B cell (primary cell): ENCODE measurements around the gene TMIE. TPM values are rescaled to one million over a fixed set of nuclear protein-coding genes. Genes with fewer than 3 reads are reported as not detected.

Experiments
- ATAC-seq: fragments of 200-7000 bp; cut with Tn5 transposase; one replicate; pipeline ENCODE4 v1.10.0; 2021; ENCODE audit warnings: low read depth, mild to moderate bottlenecking, moderate number of reproducible peaks, moderate library complexity
- CTCF ChIA-PET: fragments of 350-600 bp; sonication (Branson Sonifier 250); formaldehyde crosslinking; loops from one replicate; lab custom pipeline; 2021; ENCODE audit warnings: antibody characterized with exemption, inconsistent platforms; lab: Charles Lee
- POLR2A ChIA-PET: fragments of 350-600 bp; sonication (Branson Sonifier 250); formaldehyde crosslinking; loops from one replicate; lab custom pipeline; 2021; ENCODE audit warnings: antibody characterized with exemption; lab: Charles Lee
- DNase-seq: peaks from one replicate; pipeline ENCODE4 v3.0.0; 2013
- H2AFZ ChIP-seq: 2 replicates; pipeline ENCODE4 v1.6.1; 2012; ENCODE audit warnings: mild to moderate bottlenecking, low read depth, low read length; ENCODE audit not compliant: insufficient read depth, poor library complexity, severe bottlenecking
- H3K27ac ChIP-seq, 2 donors: 1 replicate in 1 of 2; 2 replicates in 1 of 2; pipeline ENCODE4 v1.5.1; 2012 to 2013; ENCODE audit warnings: low read length in 2 of 2, mild to moderate bottlenecking in 2 of 2, moderate library complexity in 1 of 2
- H3K27me3 ChIP-seq, 4 experiments: fragments of 200-600 bp in 1 of 4; sonication (generic) in 1 of 4; replicated peaks in 1 of 4; 1 replicate in 2 of 4; 2 replicates in 2 of 4; pipeline versions ENCODE4 v1.6.1 to v1.7.0; 2013 to 2016; ENCODE audit warnings: low read length in 3 of 4, mild to moderate bottlenecking in 2 of 4, mixed read lengths in 1 of 4, moderate library complexity in 1 of 4; ENCODE audit not compliant: insufficient read depth in 4 of 4, control insufficient read depth in 3 of 4; ENCODE audit errors: control extremely low read depth in 1 of 4
- H3K36me3 ChIP-seq, 2 experiments: replicated peaks in 1 of 2; 1 replicate in 1 of 2; 2 replicates in 1 of 2; pipeline versions ENCODE4 v1.6.1 to v1.7.1; 2013; ENCODE audit warnings: low read length in 1 of 2; ENCODE audit not compliant: insufficient read depth in 2 of 2, control insufficient read depth in 1 of 2; ENCODE audit errors: control extremely low read depth in 1 of 2, extremely low read depth in 1 of 2
- H3K4me1 ChIP-seq, 2 donors: fragments of 200-600 bp in 1 of 2; sonication (generic) in 1 of 2; 1 replicate in 1 of 2; 2 replicates in 1 of 2; pipeline versions ENCODE4 v1.5.1 to v1.6.1; 2013 to 2017; ENCODE audit warnings: low read length in 2 of 2; ENCODE audit not compliant: control insufficient read depth in 2 of 2, insufficient read depth in 2 of 2
- H3K4me2 ChIP-seq: replicated peaks from 2 replicates; pipeline ENCODE3; 2012; ENCODE audit warnings: mild to moderate bottlenecking, low read depth, low read length; ENCODE audit not compliant: poor library complexity, severe bottlenecking
- H3K4me3 ChIP-seq, 5 experiments: fragments of 200-600 bp in 1 of 5; sonication (generic) in 1 of 5; 1 replicate in 3 of 5; 2 replicates in 2 of 5; pipeline versions ENCODE4 v1.5.1 to v1.7.0; 2011 to 2016; ENCODE audit warnings: low read length in 4 of 5, mild to moderate bottlenecking in 4 of 5, low read depth in 2 of 5, control low read depth in 1 of 5, moderate library complexity in 1 of 5; ENCODE audit not compliant: insufficient read depth in 1 of 5; ENCODE audit errors: control extremely low read depth in 1 of 5, extremely low read depth in 1 of 5
- H3K79me2 ChIP-seq: fragments of 200-600 bp; sonication (generic); one replicate; pipeline ENCODE4 v1.6.0; 2016; ENCODE audit warnings: low read length; ENCODE audit not compliant: control insufficient read depth, insufficient read depth
- H3K9ac ChIP-seq: fragments of 200-600 bp; sonication (generic); 2 replicates; pipeline ENCODE4 v1.6.1; 2017; ENCODE audit warnings: mild to moderate bottlenecking, low read length, moderate library complexity
- H3K9me3 ChIP-seq, 3 donors: one replicate each; pipeline versions ENCODE4 v1.6.1 to v1.7.1; 2013; ENCODE audit warnings: low read length in 2 of 3; ENCODE audit not compliant: control insufficient read depth in 2 of 3, insufficient read depth in 1 of 3; ENCODE audit errors: control extremely low read depth in 1 of 3
- H4K20me1 ChIP-seq: 2 replicates; pipeline ENCODE4 v1.6.0; 2012; ENCODE audit warnings: mild to moderate bottlenecking, low read length; ENCODE audit not compliant: insufficient read depth, control insufficient read depth, poor library complexity, severe bottlenecking
- H3K27ac Mint-ChIP-seq: one replicate; pipeline ENCODE4 v1.8.0; 2021; ENCODE audit warnings: mixed read lengths
- H3K27me3 Mint-ChIP-seq: one replicate; pipeline ENCODE4 v1.8.0; 2021; ENCODE audit warnings: mixed read lengths
- H3K4me1 Mint-ChIP-seq: one replicate; pipeline ENCODE4 v1.8.0; 2021; ENCODE audit warnings: mixed read lengths
- H3K4me3 Mint-ChIP-seq: one replicate; pipeline ENCODE4 v1.8.0; 2021; ENCODE audit warnings: mixed read lengths
- H3K9me3 Mint-ChIP-seq: one replicate; pipeline ENCODE4 v1.8.0; 2022; ENCODE audit warnings: mixed read lengths; ENCODE audit not compliant: insufficient read depth
- CTCF ChIP-seq: fragments of 200-600 bp; IDR thresholded peaks from one replicate; pipeline ENCODE4 v1.8.0; 2022; ENCODE audit warnings: antibody characterized with exemption, mild to moderate bottlenecking
- EZH2 ChIP-seq: IDR thresholded peaks from 2 replicates; pipeline ENCODE4 v1.6.1; 2012; ENCODE audit warnings: borderline replicate concordance, low read depth, mild to moderate bottlenecking, moderate library complexity, low read length; ENCODE audit not compliant: insufficient read depth, poor library complexity, severe bottlenecking
- WGBS: methylation state at CpG from one replicate; pipeline ENCODE4 v1.1.5; 2013; ENCODE audit warnings: missing lambda C conversion rate; ENCODE audit not compliant: insufficient coverage; 5-methylcytosine and 5-hydroxymethylcytosine counted together
- intact Hi-C: fragments of 100-400 bp; cut with micrococcal nuclease; formaldehyde crosslinking; loops from one replicate; pipeline ENCODE4 v1.10.0; 2022
- polyA plus RNA-seq: library from polyadenylated mRNA; depleted of rRNA; stranded (reverse); fragments of >200 nt; gene quantifications from 2 replicates; pipeline ENCODE4 v1.2.3, GENCODE V29; 2012
- total RNA-seq, 2 donors: library from RNA; stranded (reverse); fragments of 120-200 nt in 1 of 2; gene quantifications; 1 replicate in 1 of 2; 2 replicates in 1 of 2; pipeline versions ENCODE4 v1.2.3 to v1.2.4, GENCODE V29; 2013 to 2022

TMIE gene
- total and polyA plus RNA-seq, 2 donors (not counting 1 experiment from before 2014, with no cell fraction given) = not detected

- CTCF ChIA-PET = no interaction called here
- no peak overlapping the region for H3K9ac ChIP-seq
- POLR2A ChIA-PET = no interaction called here
- H3K4me1 Mint-ChIP-seq = no peaks in the 10 kb centered on the region
- peaks cover 3% of the 10 kb centered on the region for H3K27me3 Mint-ChIP-seq
- H3K4me2 ChIP-seq = no peak overlapping the region
- intact Hi-C loops = no loop called here
- WGBS = 89% methylated on average over 11 of the region's 11 CpGs
- H3K27ac ChIP-seq = no peak overlapping the region
- no peak overlapping the region for H3K4me3 Mint-ChIP-seq
- no peak overlapping the region for H3K27ac Mint-ChIP-seq
- H3K4me3 ChIP-seq = no peak overlapping the region
- peaks cover 0 to 5% (median 0%) of the 10 kb centered on the region in 3 donors for H3K9me3 ChIP-seq
- no peaks in the 10 kb centered on the region for H3K4me1 ChIP-seq
- no peaks in the 10 kb centered on the region for H3K27me3 ChIP-seq
- H2AFZ ChIP-seq = no peak overlapping the region
- no peaks in the 10 kb centered on the region for H3K9me3 Mint-ChIP-seq
- H4K20me1 ChIP-seq = no peaks in the 10 kb centered on the region
- H3K79me2 ChIP-seq = no peaks in the 10 kb centered on the region
- no peak for TF ChIP-seq CTCF
- no peak for TF ChIP-seq EZH2
- DNase-seq (no peak), ATAC-seq (no peak)
- H3K36me3 ChIP-seq = no peaks in the 10 kb centered on the region
Observed at GRCh38 chr3:46682974-46683373, 18.2 kb upstream of the TMIE start.

- no peak overlapping the region for H3K9ac ChIP-seq
- H3K27ac ChIP-seq = no peak overlapping the region
Observed at GRCh38 chr3:46684891-46685290, 16.3 kb upstream of the TMIE start.

More at GRCh38 chr3:46684891-46685290, 16.3 kb upstream of the TMIE start:
- Histone ChIP-seq H2AFZ (no peak overlapping the region), H3K4me2 (no peak overlapping the region), H4K20me1 (no peaks in the 10 kb centered on the region), H3K27me3 (peaks cover 0 to 3% (median under 1%) of the 10 kb centered on the region in 4 experiments), H3K4me1 (no peaks in the 10 kb centered on the region), H3K4me3 (no peak overlapping the region), H3K9me3 (peaks cover 0 to 3% (median 0%) of the 10 kb centered on the region in 3 donors), H3K36me3 (no peaks in the 10 kb centered on the region), H3K79me2 (no peaks in the 10 kb centered on the region)
- 100% methylated on average over 2 of the region's 2 CpGs for WGBS
- ChIA-PET CTCF (no interaction called here), POLR2A (no interaction called here)
- ATAC-seq = no peak
- no peaks in the 10 kb centered on the region for H3K9me3 Mint-ChIP-seq
- H3K27me3 Mint-ChIP-seq = peaks cover 3% of the 10 kb centered on the region
- TF ChIP-seq CTCF (no peak), EZH2 (no peak)
- H3K27ac Mint-ChIP-seq = no peak overlapping the region
- intact Hi-C loops = no loop called here
- no peak for DNase-seq
- H3K4me1 Mint-ChIP-seq = no peaks in the 10 kb centered on the region
- no peak overlapping the region for H3K4me3 Mint-ChIP-seq
